Measurements from ENCODE around the gene CHGA. TPM values are rescaled to one million over a fixed set of nuclear protein-coding genes. Genes with fewer than 3 reads are reported as not detected.
A peak's percentile ranks its signal among the peaks of the same experiment; 100 is the strongest.

The CHGA gene
- under 0.01 and 0.09 TPM in 2 replicates for total RNA-seq

- DNase-seq = peak; percentile 70
Observed at GRCh38 chr14:92922883-92923743, at the start of gene CHGA. CHGA (plus strand) TSS chr14:92923150; CDS start chr14:92923360, 210 bp downstream.

- DNase-seq = no peak
Observed at GRCh38 chr14:92874962-92875661, 47.8 kb upstream of the CHGA start.

GRCh38 chr14:92877757-92878431, 45.1 kb upstream of the CHGA start:
- peak; percentile 79 for DNase-seq

GRCh38 chr14:92880351-92880750, 42.6 kb upstream of the CHGA start:
- no peak for DNase-seq

- peak; percentile 40 for DNase-seq
Observed at GRCh38 chr14:92880851-92881250, 42.1 kb upstream of the CHGA start.

GRCh38 chr14:92883066-92883465, 39.9 kb upstream of the CHGA start:
- no peak for DNase-seq

GRCh38 chr14:92884410-92884809, 38.5 kb upstream of the CHGA start:
- DNase-seq = no peak

GRCh38 chr14:92885279-92886061, 37.5 kb upstream of the CHGA start:
- DNase-seq = no peak

- no peak for DNase-seq
Observed at GRCh38 chr14:92886337-92886736, 36.6 kb upstream of the CHGA start.

GRCh38 chr14:92887157-92887556, 35.8 kb upstream of the CHGA start:
- DNase-seq = no peak

GRCh38 chr14:92888896-92889295, 34.1 kb upstream of the CHGA start:
- no peak for DNase-seq

- peak; percentile 78 for DNase-seq
Observed at GRCh38 chr14:92890830-92891588, 31.9 kb upstream of the CHGA start.

GRCh38 chr14:92892589-92892988, 30.4 kb upstream of the CHGA start:
- DNase-seq = no peak

GRCh38 chr14:92895352-92895878, 27.5 kb upstream of the CHGA start:
- no peak for DNase-seq

- peak; percentile 37 for DNase-seq
Observed at GRCh38 chr14:92897922-92898565, 24.9 kb upstream of the CHGA start.

- no peak for DNase-seq
Observed at GRCh38 chr14:92898566-92899131, 24.3 kb upstream of the CHGA start.

GRCh38 chr14:92900660-92901059, 22.3 kb upstream of the CHGA start:
- no peak for DNase-seq

- no peak for DNase-seq
Observed at GRCh38 chr14:92902191-92902590, 20.8 kb upstream of the CHGA start.

GRCh38 chr14:92902726-92903125, 20.2 kb upstream of the CHGA start:
- DNase-seq = no peak

GRCh38 chr14:92903359-92903758, 19.6 kb upstream of the CHGA start:
- DNase-seq = no peak

GRCh38 chr14:92905667-92906066, 17.3 kb upstream of the CHGA start:
- no peak for DNase-seq

Data from dermis blood vessel endothelial cell (primary cell).